Astrocyte of the spinal cord (primary cell): ENCODE data around the gene ADNP2.

Source experiments
- DNase-seq: peaks from one replicate; pipeline ENCODE4 v3.0.0; 2011; ENCODE audit warnings: low read depth, low spot score
- H3K4me3 ChIP-seq: 2 replicates; pipeline ENCODE4 v1.5.1; 2011; ENCODE audit warnings: low read depth, mild to moderate bottlenecking, low read length, moderate library complexity
- CTCF ChIP-seq: IDR thresholded peaks from 2 replicates; pipeline ENCODE4 v1.5.1; 2012; ENCODE audit warnings: low read depth, mild to moderate bottlenecking, low read length, inconsistent platforms
- in situ Hi-C: cut with HindIII; loops from 2 replicates; pipeline ENCODE4 v1.10.0; 2017; ENCODE audit warnings: low sequenced_read_pairs

ADNP2 gene

GRCh38 chr18:80112624-80113248 lies 3.7 kb downstream of the ADNP2 start:
- no peak overlapping the region for H3K4me3 ChIP-seq
- in situ Hi-C loops: no loop called here
- DNase-seq: no peak
- TF ChIP-seq CTCF: no peak

GRCh38 chr18:80115035-80115434 lies 6.0 kb downstream of the ADNP2 start:
- TF ChIP-seq CTCF: no peak
- DNase-seq: no peak
- in situ Hi-C loops: no loop called here
- no peak overlapping the region for H3K4me3 ChIP-seq

GRCh38 chr18:80119111-80119510 lies 10.0 kb downstream of the ADNP2 start:
- TF ChIP-seq CTCF: no peak
- in situ Hi-C loops: no loop called here
- no peak overlapping the region for H3K4me3 ChIP-seq
- no peak for DNase-seq

- in situ Hi-C loops: no loop called here
- no peak for DNase-seq
- H3K4me3 ChIP-seq: no peak overlapping the region
- no peak for TF ChIP-seq CTCF
Observed at GRCh38 chr18:80120932-80121331, 11.9 kb downstream of the ADNP2 start.

- no peak for TF ChIP-seq CTCF
- no peak for DNase-seq
- in situ Hi-C loops: no loop called here
- no peak overlapping the region for H3K4me3 ChIP-seq
Observed at GRCh38 chr18:80124131-80124530, 15.1 kb downstream of the ADNP2 start.

- H3K4me3 ChIP-seq: no peak overlapping the region
- DNase-seq: no peak
- TF ChIP-seq CTCF: no peak
- in situ Hi-C loops: no loop called here
Observed at GRCh38 chr18:80126797-80127196, 17.7 kb downstream of the ADNP2 start.

- in situ Hi-C loops: no loop called here
- no peak for DNase-seq
- TF ChIP-seq CTCF: no peak
Observed at GRCh38 chr18:80127635-80128034, 18.6 kb downstream of the ADNP2 start.

More at GRCh38 chr18:80127635-80128034, 18.6 kb downstream of the ADNP2 start:
- no peak overlapping the region for H3K4me3 ChIP-seq
